Activated naive CD8-positive, alpha-beta T cell treated with anti-CD3 and anti-CD28 coated beads, Interleukin-2, amount 50 U/mL, for 24 hours (primary cell): ENCODE measurements around the gene AKAP10.
"Not testable (repeated sequence)": the region's sequence is repeated elsewhere in the genome, so short reads cannot be mapped to it uniquely, and the experiment has no call there.

Experiments
- ATAC-seq: fragments of 150-1000 bp; cut with Tn5 transposase; one replicate; pipeline ENCODE4 v1.10.0; 2021
- DNase-seq: peaks from one replicate; pipeline ENCODE4 v3.0.0; 2021
- H3K27ac Mint-ChIP-seq: one replicate; pipeline ENCODE4 v1.8.0; 2021; ENCODE audit warnings: mild to moderate bottlenecking, mixed read lengths
- H3K27me3 Mint-ChIP-seq: one replicate; pipeline ENCODE4 v1.8.0; 2021; ENCODE audit warnings: mixed read lengths
- H3K36me3 Mint-ChIP-seq: one replicate; pipeline ENCODE4 v1.8.0; 2021; ENCODE audit warnings: low read depth, mixed read lengths
- H3K4me1 Mint-ChIP-seq: one replicate; pipeline ENCODE4 v1.8.0; 2021; ENCODE audit warnings: mixed read lengths
- H3K4me3 Mint-ChIP-seq: one replicate; pipeline ENCODE4 v1.8.0; 2021; ENCODE audit warnings: mild to moderate bottlenecking, moderate library complexity, mixed read lengths
- H3K9me3 Mint-ChIP-seq: one replicate; pipeline ENCODE4 v1.8.0; 2021; ENCODE audit warnings: mixed read lengths

AKAP10 gene

DNA sequence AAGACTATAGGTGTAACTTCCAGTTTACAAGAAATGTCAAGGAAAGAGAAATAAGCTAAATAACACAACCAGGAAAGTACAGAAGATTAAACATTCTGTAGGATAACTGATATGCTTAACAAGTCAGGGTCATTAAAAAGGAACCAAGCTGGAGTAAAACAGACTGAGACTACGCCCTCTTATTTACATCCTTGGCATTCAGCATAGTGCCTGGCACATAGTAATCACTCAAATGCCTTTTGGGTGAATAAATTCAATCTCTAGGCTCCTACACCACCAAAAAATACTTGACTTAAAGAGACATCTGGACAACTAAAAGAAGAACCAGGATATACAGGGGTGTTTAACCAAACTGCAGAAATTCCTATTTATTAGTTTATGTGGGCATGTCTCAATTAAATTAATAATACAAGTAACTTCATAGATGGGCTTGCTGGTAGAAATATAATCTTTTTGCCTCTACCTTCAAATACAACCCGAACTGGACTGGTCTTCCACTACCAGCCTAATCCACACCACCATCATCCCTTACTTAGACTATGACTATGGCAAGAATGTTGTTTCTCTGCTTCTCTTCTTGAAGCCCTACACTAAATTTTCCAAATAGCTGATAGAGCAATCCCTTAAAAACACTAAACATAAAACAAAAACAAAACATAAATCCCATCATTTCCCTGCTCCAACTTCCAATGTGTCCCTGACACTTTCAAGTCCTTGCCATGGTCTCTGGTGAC lies 62.2 kb downstream of the AKAP10 start:
- DNase-seq (no peak), ATAC-seq (no peak)
- Mint-ChIP-seq H3K4me3 (no peak overlapping the region), H3K4me1 (peaks cover 5% of the 10 kb centered on the region), H3K9me3 (no peaks in the 10 kb centered on the region), H3K27me3 (no peaks in the 10 kb centered on the region), H3K36me3 (peaks cover 40% of the 10 kb centered on the region), H3K27ac (no peak overlapping the region)

DNA sequence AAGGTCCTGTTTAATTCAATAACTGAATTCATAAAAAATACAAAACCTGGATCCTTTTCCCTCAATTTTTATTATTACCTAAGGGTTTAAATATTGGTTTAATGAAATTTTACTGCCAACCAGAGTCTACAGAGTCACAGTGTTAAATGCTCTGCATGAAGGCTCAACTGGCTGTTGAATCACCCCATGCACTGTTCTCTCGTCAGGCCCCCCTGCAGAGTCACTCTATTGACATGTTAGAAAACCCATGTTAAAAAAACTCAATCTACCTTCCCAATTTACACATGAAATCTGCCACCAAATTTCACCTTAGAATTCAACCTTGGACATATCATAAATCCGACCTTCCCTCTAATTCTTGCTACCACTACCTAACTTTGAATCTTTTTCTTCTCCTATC lies 66.6 kb downstream of the AKAP10 start:
- H3K4me1 Mint-ChIP-seq = peaks cover 4% of the 10 kb centered on the region
- H3K27ac Mint-ChIP-seq = peak overlapping the region; percentile 52
- ATAC-seq (no peak), DNase-seq (no peak)
- no peak overlapping the region for H3K4me3 Mint-ChIP-seq
- peaks cover 46% of the 10 kb centered on the region for H3K36me3 Mint-ChIP-seq
- H3K27me3 Mint-ChIP-seq = no peaks in the 10 kb centered on the region
- H3K9me3 Mint-ChIP-seq = no peaks in the 10 kb centered on the region

DNA sequence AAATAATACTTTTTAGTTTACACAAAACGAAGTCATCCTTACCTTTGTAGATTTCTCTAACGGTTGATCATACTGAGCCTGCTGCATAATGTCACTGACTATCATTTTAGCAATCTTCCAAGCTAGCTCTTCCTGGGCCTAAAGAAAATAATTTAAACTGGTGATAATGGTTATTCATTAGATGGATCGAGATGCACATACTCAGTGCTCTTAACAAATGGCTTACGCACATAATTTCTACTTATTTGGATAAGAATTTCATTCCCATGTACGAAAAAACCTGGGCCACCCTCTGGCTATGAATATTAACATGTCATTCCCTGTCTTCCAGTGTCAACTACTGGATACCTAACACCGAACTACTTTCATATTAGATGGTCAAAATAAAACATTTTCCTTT lies 68.5 kb downstream of the AKAP10 start:
- H3K27ac Mint-ChIP-seq = no peak overlapping the region
- no peaks in the 10 kb centered on the region for H3K9me3 Mint-ChIP-seq
- no peaks in the 10 kb centered on the region for H3K27me3 Mint-ChIP-seq
- H3K4me3 Mint-ChIP-seq = no peak overlapping the region
- no peak for DNase-seq
- peaks cover 52% of the 10 kb centered on the region for H3K36me3 Mint-ChIP-seq
- no peak for ATAC-seq
- peaks cover 8% of the 10 kb centered on the region for H3K4me1 Mint-ChIP-seq

DNA sequence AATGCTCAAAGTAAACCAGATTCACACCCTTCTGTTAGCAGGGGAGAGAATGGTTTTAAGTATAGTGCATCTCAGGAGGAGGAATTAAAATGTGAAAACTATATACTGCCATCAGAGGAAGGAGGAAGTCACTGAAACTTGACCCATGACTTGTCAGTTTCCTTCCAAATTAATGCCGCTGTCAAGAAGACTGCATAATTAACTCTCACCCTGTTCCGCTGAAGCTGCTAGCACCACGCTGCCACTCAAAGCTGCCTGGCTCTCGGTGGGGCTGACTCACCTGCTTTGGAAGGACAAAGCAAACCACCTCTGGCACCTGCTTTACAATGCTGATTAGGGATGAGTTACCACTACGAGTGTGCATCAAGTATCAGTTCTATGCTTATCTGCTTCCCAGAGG lies 72.1 kb downstream of the AKAP10 start:
- Mint-ChIP-seq H3K4me1 (peaks cover 8% of the 10 kb centered on the region), H3K4me3 (no peak overlapping the region), H3K9me3 (no peaks in the 10 kb centered on the region), H3K36me3 (peaks cover 56% of the 10 kb centered on the region), H3K27ac (peak overlapping the region; percentile 46), H3K27me3 (no peaks in the 10 kb centered on the region)
- no peak for ATAC-seq
- no peak for DNase-seq

DNA sequence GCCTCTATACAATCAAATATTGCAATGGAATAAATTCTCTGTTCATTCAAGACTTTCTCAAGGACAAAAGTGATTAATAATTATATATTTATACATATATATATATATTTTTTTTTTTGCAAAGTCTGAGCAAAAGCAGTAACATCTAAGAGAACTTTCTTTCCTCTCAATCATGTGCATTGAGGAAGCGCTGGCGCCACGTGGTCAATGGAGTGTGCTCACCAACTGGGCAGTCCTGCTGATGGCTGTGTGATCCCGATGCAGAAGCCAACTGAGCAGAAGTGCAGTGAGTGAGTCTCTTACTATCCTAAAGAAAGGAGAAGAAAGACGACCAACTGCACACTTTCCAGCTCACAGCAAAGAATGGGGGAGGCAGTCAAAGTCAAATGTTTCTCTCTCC lies 72.7 kb downstream of the AKAP10 start:
- H3K4me1 Mint-ChIP-seq = peaks cover 8% of the 10 kb centered on the region
- ATAC-seq (no peak), DNase-seq (no peak)
- no peak overlapping the region for H3K27ac Mint-ChIP-seq
- peaks cover 54% of the 10 kb centered on the region for H3K36me3 Mint-ChIP-seq
- H3K9me3 Mint-ChIP-seq = no peaks in the 10 kb centered on the region
- no peaks in the 10 kb centered on the region for H3K27me3 Mint-ChIP-seq
- no peak overlapping the region for H3K4me3 Mint-ChIP-seq

DNA sequence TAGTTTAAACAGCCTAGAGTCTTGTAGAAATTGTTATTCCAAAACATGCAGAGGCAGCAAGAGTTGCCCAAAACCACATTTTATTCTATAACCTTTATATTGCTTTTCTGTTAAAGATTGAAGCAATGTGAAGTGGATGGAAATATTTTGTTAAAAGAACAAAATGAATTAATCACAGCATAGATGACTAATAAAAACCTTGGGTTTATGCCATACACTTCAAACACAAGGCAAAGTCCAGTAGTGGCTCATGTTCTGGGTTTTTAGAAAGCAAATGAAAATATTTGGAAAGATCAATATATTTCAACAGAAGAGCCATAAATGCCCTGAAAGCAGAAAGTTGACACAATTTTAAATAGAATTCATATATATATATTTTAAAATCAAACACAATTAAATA lies 73.2 kb downstream of the AKAP10 start:
- H3K27me3 Mint-ChIP-seq = no peaks in the 10 kb centered on the region
- H3K9me3 Mint-ChIP-seq = no peaks in the 10 kb centered on the region
- ATAC-seq = no peak
- no peak overlapping the region for H3K27ac Mint-ChIP-seq
- H3K36me3 Mint-ChIP-seq = peaks cover 50% of the 10 kb centered on the region
- H3K4me3 Mint-ChIP-seq = no peak overlapping the region
- no peak for DNase-seq
- peaks cover 8% of the 10 kb centered on the region for H3K4me1 Mint-ChIP-seq

DNA sequence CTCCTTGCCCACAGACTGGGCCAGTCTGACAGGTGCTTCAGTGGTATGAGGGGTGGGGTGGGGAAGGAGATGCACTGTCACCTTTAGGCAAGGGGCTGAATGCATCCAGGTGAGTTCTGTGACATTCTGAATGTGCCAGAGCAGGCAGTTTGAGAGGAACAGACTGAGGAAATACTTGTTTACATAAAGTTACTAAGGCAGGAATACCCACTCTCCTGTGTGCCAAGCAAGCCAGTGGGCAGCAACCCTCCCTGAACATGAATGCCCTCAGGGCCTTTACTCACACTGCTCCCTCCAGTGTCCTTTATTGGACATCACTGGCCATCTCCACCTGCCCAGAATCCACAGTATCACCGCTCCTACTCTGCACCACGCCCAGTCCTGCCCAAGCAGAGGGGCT lies 76.8 kb downstream of the AKAP10 start:
- ATAC-seq = no peak
- peaks cover 29% of the 10 kb centered on the region for H3K36me3 Mint-ChIP-seq
- DNase-seq = no peak

DNA sequence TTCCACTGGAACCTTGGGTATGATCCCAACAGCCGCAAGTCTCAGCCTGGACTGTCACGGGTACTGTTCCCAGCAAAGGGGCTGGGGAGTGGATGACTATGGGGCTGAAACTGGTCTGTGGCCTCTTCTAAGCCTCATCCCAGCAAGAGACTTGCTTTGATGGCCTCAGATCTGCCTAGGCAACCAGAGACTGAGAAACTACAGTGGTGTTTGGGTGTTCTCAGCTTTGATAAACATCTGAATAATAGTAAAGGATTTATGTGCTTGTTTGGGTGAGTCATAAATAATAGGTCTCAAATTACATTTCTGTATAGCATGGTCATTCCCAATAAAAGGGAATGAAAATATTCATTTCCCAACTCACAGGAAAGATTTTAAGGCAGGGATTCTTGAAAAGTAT lies 79.7 kb downstream of the AKAP10 start:
- no peak for ATAC-seq
- H3K27ac Mint-ChIP-seq = no peak overlapping the region
- peaks cover 10% of the 10 kb centered on the region for H3K36me3 Mint-ChIP-seq
- H3K27me3 Mint-ChIP-seq = no peaks in the 10 kb centered on the region
- DNase-seq = no peak
- H3K9me3 Mint-ChIP-seq = no peaks in the 10 kb centered on the region
- no peak overlapping the region for H3K4me3 Mint-ChIP-seq
- no peaks in the 10 kb centered on the region for H3K4me1 Mint-ChIP-seq

More for the DNA sequence above, 76.8 kb downstream of the AKAP10 start:
- peaks cover 6% of the 10 kb centered on the region for H3K4me1 Mint-ChIP-seq
- no peak overlapping the region for H3K27ac Mint-ChIP-seq
- no peak overlapping the region for H3K4me3 Mint-ChIP-seq
- no peaks in the 10 kb centered on the region for H3K9me3 Mint-ChIP-seq
- no peaks in the 10 kb centered on the region for H3K27me3 Mint-ChIP-seq

DNA sequence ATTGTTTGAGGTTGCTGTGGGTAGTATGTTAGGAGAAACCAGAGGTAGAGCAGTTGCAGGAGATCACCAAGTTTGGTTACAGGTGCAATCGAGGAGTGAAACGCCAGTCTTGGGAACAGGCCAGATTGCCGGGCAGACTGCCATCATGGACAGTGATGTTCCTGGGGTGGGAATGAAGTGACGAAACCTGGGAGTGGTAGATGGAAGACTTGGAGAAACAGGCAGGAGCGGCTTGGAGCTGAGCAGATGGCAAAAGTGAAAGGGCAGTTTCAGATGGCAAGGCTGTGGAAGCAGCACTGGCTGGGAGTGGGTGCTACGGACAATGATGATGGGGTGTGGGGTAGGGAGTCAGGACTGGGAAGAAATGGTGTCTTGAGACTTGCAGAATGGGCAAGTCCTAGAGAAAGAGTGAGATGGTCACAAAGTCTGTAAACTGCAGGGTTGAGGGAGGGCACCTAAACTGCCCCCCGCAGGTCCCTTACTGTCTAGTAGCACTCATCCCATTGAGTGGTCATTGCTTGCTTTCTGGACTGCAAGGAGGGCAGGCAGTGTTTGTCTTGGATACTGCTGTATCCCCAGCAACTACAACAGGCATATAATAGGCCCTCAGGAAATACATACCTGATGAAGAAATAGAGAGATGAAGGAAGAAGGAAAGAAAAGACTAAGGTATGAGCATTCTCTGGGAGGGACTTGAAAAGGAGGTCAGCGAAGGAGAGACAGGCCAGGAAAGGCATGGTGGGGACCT lies 80.4 kb downstream of the AKAP10 start:
- Mint-ChIP-seq H3K4me1 (no peaks in the 10 kb centered on the region), H3K27ac (no peak overlapping the region), H3K27me3 (no peaks in the 10 kb centered on the region), H3K4me3 (no peak overlapping the region), H3K9me3 (no peaks in the 10 kb centered on the region), H3K36me3 (peaks cover 9% of the 10 kb centered on the region)
- ATAC-seq (no peak), DNase-seq (no peak)

DNA sequence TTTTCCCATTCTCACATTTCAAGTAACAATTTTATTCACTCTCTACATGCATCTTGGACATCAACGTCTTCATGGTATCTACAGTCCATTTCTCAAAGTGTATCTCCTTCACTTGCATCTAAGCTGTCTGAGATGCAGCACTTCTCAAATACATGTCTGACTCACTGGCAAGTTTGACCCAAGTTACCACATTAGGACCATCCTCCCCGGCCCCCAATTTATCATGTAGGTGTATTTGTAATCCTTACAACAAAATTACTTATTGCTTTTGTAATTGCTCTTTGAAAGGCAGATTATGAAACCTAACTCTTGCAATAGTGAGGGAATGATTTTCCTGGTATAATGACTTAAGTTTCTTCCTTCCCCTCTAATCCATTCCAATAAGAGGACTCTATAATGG lies 80.9 kb downstream of the AKAP10 start:
- no peaks in the 10 kb centered on the region for H3K27me3 Mint-ChIP-seq
- no peak for ATAC-seq
- no peaks in the 10 kb centered on the region for H3K9me3 Mint-ChIP-seq
- no peak overlapping the region for H3K27ac Mint-ChIP-seq
- DNase-seq = no peak
- no peaks in the 10 kb centered on the region for H3K4me1 Mint-ChIP-seq
- peaks cover 9% of the 10 kb centered on the region for H3K36me3 Mint-ChIP-seq
- H3K4me3 Mint-ChIP-seq = no peak overlapping the region

DNA sequence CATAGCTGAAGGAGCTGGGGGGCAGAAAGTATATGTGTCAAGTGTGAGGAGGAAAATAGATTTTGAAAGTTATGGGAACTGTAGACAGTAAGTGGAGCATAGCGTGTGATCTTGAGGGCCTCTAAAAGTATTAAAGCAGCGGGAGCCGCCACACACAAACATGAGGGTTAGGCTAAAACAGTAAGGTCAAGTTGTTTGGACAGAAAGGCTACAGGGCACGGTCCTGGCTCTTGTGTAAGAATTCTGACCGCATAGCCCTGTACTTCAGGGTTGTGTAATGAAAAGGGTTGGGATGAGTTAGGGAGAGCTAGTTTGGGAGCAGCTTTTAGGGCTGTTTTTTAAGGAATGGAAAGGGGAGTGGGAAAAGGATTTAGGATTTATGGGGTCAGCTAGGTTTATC lies 87.1 kb downstream of the AKAP10 start:
- not testable (repeated sequence) for DNase-seq, H3K27me3 Mint-ChIP-seq, H3K36me3 Mint-ChIP-seq, H3K4me1 Mint-ChIP-seq, H3K4me3 Mint-ChIP-seq, ATAC-seq, H3K27ac Mint-ChIP-seq, H3K9me3 Mint-ChIP-seq

DNA sequence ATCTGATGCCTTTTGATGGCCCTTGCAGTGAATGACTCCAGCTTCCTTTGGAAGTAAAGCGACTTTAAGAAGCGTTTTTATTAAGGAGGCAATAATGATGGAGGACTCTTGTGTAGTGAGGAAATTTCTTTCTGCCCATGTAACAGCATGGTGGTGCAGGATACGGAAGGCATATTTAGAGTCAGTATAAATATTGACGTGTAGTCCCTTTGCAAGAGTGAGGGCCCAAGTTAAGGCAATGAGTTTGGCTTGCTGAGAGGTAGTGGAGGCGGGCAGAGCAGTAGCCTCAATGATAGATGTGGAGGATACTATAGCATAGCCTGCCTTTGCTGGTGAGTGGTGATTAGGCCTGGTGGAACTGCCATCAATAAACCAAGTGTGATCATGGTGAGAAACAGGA lies 87.6 kb downstream of the AKAP10 start:
- not testable (repeated sequence) for H3K4me1 Mint-ChIP-seq, H3K27me3 Mint-ChIP-seq, ATAC-seq, DNase-seq, H3K4me3 Mint-ChIP-seq, H3K27ac Mint-ChIP-seq, H3K9me3 Mint-ChIP-seq, H3K36me3 Mint-ChIP-seq

DNA sequence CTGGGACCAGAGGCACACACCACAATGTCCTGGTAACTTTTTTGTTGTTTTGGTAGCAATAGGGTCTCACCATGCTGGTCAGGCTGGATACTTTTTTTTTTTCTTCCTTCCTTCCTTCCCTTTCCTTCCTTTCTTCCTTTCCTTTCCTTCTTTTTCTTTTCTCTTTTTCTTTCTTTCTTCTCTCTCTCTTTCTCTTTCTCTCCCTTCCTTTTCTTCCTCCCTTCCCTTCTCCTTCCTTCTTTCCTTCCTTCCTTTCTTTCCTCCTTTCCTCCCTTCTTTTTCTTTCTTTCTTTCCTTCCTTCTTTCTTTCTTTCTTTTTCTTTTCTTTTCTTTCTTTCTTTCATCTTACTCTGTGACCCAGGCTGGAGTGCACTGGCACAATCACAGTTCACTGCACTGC lies 91.5 kb downstream of the AKAP10 start:
- ATAC-seq (no peak), DNase-seq (no peak)
- H3K36me3 Mint-ChIP-seq = no peaks in the 10 kb centered on the region
- peaks cover 2% of the 10 kb centered on the region for H3K27me3 Mint-ChIP-seq
- no peaks in the 10 kb centered on the region for H3K4me1 Mint-ChIP-seq
- H3K4me3 Mint-ChIP-seq = no peak overlapping the region
- no peak overlapping the region for H3K27ac Mint-ChIP-seq
- no peaks in the 10 kb centered on the region for H3K9me3 Mint-ChIP-seq

DNA sequence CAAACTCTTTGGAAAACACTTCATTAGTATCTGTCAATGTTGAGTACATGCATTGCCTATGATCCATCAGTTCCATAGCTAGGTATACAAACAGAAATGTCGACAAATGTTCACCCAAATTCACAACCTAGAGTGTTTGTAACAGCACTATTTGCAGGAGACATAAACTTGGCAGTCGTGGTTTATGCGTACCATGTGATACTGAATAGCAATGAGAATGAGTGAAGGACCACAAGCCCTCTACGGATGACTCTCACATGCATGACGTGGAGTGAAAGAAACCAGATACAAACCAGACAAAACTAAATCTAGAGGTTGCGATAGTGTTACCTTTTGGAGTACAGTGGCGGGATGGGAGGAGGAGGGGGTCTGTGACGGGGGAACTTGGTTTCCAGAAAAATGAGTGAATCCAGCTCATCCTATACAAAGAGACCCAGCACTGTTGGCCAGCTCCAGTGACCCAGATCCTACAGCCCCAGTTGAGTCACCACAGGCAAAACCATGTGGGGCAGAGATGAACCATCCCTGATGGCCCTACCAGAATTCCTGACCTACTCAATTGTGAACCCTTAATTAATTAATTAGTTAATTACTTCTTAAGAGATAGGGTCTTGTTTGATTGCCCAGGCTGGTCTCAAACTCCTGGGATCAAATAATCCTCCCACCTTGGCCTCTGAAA lies 94.0 kb downstream of the AKAP10 start:
- Mint-ChIP-seq H3K4me3 (no peak overlapping the region), H3K9me3 (no peaks in the 10 kb centered on the region), H3K27ac (no peak overlapping the region), H3K4me1 (peaks cover 7% of the 10 kb centered on the region), H3K27me3 (peaks cover 2% of the 10 kb centered on the region), H3K36me3 (no peaks in the 10 kb centered on the region)
- ATAC-seq (peak; percentile 57), DNase-seq (no peak)

DNA sequence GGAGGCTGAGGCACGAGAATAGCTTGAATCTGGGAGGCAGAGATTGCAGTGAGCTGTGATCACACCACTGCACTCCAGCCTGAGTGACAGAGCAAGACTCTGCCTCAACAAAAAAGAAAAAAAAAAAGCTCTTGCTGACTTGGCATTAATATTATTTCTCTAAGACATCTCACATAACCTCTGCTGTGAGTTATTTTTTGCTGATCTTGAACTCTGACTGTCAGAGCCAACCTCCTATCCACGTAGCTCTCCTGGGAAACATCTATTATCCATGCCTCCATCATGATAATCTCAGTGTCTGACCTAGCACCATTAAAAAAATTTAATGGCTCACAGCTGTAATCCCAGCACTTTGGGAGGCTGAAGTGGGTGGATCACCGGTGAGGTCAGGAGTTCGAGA lies 97.2 kb downstream of the AKAP10 start:
- Mint-ChIP-seq H3K36me3 (no peaks in the 10 kb centered on the region), H3K27me3 (no peaks in the 10 kb centered on the region), H3K27ac (no peak overlapping the region), H3K4me1 (peaks cover 31% of the 10 kb centered on the region), H3K9me3 (no peaks in the 10 kb centered on the region), H3K4me3 (no peak overlapping the region)
- ATAC-seq (no peak), DNase-seq (no peak)
